A172 (cell line): ENCODE data around the gene LDB3. TPM values are rescaled to one million over a fixed set of nuclear protein-coding genes. Genes with fewer than 3 reads are reported as not detected.

Source experiments
- DNase-seq: peaks from one replicate; pipeline ENCODE4 v3.0.0-alpha.2; 2015; ENCODE audit warnings: low spot score
- total RNA-seq: library from RNA; depleted of rRNA; stranded (reverse); fragments of >200 nt; shearing (Covaris generic); gene quantifications from 2 replicates; pipeline ENCODE4 v1.2.3, GENCODE V29; 2014

Gene LDB3
- total RNA-seq, 1 experiment from 2014 or later, result 0.10 TPM

DNA sequence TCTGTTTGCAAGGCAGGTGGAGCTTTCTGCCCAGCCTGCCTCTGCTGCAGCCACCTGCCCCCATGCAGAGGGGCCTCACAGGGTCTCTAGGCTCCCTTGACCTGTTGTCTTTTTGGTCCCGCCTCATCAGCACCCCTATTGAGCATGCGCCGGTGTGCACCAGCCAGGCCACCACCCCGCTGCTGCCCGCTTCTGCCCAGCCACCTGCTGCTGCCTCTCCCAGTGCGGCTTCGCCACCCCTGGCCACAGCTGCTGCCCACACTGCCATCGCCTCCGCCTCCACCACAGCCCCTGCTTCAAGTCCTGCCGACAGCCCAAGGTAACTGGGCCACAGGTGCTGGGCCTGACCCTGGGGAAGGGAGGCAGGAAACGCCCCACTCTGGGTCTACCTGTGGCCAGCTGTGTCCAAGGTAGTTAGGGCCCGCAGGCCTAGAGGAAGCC is 38.1 kb downstream of the LDB3 start:
- DNase-seq, result no peak

DNA sequence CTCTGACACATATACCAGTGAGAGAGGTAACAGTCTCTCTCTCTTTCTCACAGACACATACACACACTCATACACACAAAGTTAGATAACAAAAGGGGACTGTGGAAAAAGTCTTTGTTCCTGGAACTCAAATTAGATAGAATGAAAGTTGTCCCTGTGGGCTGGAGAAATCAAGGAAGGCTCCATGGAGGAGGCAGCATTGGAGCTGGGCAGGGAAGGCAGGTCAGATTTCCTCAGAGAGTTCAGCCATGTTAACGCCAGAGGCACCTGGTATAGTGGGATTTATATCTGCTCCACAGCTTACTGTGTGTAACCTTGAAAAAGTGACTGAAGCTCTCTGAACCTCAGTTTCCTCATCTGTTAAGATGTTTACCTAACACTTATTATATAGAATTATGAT is 38.7 kb downstream of the LDB3 start:
- DNase-seq, result no peak

- DNase-seq, result no peak
Observed at GRCh38 chr10:86707505-86707904, 39.2 kb downstream of the LDB3 start.

DNA sequence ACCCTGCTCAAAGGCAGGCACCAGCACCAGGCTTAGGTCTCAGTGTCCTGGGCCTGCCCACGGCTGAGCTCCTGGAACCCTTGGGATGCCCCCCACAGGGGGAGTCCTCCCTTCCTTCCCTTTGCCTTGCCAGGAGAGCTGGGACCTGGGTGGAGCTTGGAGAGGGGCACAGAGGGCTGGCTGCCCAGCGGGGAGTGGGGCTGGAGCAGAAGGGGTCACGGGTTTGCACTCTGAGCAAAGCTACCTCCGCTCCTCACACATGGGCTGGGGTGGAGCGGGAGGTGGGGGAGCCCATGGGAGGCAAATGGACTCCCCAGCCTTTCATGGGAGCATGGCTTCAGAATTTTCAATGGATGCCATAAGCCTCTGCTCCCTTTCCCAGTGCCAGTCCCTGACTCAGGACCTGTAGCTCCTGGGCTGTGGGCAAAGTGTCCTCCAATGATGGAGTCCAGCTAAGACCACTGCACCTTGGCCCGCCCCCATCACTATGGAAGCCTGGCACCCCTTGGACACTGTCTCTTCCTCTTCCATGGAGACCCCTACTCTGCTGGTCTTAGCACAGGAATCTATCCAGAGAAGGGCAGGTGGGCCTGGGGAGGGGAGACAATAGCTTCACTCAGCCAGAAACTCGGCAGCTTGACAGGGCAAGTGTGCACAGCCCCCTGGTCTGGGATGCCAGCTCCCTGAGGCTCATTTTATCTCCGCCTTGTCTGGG is 39.9 kb downstream of the LDB3 start:
- no peak for DNase-seq

DNA sequence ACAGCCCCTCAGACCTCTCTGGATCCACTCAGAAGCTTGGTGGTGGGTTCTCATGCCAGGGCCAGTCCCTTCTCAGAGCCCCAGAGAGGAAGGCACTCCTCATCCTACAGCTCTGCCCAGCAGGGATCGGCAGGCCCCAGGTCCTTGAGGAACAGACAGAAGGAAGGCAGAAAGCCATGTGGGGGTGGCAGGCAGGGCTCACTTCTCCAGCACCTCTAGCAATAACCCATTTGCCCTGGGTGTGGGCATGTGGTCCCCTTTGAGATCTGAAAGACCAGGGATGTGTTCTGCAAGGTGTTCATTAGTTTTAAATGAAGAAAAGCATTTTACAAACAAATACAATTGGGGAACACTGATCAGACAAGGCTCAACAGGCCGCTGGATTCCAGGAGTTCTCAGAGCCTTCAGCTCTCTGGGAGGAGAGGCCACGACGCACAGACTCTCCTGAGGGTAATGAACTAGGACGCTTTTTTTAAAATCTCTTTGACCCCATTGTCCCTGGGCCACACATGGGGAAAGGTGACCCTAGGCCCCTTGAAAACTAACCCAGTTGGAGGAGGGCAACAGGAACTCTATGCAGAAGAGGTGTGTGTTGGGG is 40.6 kb downstream of the LDB3 start:
- no peak for DNase-seq

DNA sequence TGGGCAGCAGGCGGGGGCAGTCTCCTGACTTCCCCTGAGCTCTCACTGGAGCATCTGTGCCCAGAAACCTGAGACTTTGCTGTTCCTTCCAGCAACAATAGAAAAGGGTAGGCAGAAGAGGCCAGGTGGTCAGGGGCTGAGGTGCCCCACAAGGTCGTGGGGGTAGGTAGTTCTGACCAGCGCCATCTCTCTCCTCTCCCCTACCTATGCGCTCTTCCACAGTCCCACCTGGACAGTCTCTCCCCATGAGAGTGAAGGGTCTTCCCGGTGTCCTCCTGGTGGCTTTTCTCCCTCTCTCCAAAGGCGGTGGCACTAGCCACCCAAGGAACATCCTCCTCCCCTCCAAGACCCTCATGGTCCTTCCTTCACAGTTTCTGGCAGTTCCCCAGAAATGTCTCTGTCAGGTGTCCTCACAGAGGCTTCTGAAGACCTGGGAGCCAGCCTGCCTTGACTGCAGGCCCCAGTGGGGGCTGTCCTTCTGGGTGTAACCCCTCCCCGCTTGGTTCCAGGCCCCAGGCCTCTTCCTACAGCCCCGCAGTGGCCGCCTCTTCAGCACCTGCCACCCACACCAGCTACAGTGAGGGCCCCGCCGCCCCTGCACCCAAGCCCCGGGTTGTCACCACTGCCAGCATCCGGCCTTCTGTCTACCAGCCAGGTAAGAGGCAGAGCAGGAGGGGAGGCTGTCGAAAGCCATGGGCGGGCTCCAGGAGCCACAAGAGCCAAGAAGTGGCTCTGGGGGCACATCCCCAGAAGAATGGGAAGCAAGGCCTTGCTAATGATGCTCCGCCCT is 41.3 kb downstream of the LDB3 start:
- DNase-seq, result no peak

DNA sequence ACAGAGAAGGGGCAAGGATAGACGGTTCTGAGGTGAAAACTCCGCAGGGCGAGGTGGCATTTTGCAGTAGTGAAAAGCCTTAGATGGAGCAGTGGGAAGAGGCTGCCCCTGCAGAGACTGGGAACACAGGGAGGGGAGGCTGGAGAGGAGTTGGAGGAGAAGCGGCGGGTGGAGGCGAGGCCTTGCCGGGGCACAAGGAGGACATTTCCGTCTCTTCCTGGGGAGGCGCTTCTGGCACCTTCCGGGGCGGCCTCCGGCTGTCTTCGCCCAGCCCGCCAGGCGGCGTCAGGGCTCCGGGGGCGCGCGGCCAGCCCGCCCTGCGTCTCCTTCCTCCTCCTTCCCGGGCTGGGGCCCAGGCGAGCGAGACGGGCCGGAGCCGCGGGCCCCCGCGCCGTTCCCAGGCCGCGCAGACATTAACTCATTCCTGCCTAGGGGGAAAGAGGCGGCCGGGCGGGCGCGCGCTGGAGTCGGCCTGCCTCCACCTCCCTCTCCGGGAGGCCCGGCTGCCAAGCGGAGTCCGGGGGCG is 42.7 kb downstream of the LDB3 start:
- peak; percentile 79 for DNase-seq

GRCh38 chr10:86711513-86712316 is 43.4 kb downstream of the LDB3 start:
- DNase-seq, result peak; percentile 25

- DNase-seq, result no peak
Observed at GRCh38 chr10:86712317-86712707, 44.0 kb downstream of the LDB3 start.

- no peak for DNase-seq
Observed at GRCh38 chr10:86715156-86715795, 47.0 kb downstream of the LDB3 start.

GRCh38 chr10:86715836-86716235 is 47.5 kb downstream of the LDB3 start:
- no peak for DNase-seq

- DNase-seq, result no peak
Observed at GRCh38 chr10:86716466-86716865, 48.2 kb downstream of the LDB3 start.

GRCh38 chr10:86718556-86718955 is 50.2 kb downstream of the LDB3 start:
- no peak for DNase-seq

- DNase-seq, result no peak
Observed at GRCh38 chr10:86721232-86721631, 52.9 kb downstream of the LDB3 start.

GRCh38 chr10:86723009-86723408 is 54.7 kb downstream of the LDB3 start:
- DNase-seq, result no peak

GRCh38 chr10:86724445-86724844 is 56.1 kb downstream of the LDB3 start:
- DNase-seq, result no peak

- DNase-seq, result no peak
Observed at GRCh38 chr10:86725980-86726676, 57.8 kb downstream of the LDB3 start.

DNA sequence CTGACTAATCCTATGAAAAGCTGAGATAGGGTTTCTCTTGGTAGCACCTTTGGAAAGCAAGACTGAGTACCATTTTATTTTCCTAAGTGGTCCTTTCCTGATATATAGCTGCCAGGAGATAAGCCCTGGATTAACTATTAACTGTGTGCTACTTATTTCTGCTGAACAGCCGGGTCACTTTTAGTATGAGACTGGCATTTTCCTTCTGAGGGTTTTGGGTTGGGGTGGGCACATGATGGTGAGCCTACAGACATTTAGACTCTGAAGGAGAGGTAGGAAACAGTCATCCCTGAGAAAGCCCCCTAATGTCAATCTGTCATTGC is 58.3 kb downstream of the LDB3 start:
- DNase-seq, result no peak

DNA sequence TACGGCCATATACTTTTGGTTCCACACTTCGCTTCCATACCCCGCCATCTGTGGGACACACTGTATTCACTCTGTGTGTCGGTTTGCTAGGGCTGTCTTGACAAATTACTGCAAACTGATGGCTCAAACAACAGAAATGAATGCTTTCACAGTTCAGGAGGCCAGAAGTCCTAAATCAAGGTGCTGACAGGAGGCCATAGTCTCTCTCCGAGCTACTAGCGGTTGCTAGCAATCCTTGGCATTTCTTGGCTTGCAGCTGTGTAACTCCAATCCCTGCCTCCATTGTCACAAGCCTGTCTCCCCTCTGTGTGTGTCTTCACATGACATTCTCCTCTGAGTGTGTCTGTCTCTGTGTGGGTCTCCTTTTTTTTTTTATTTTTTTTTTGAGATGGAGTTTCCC is 59.2 kb downstream of the LDB3 start:
- DNase-seq, result no peak

- DNase-seq, result no peak
Observed at GRCh38 chr10:86728056-86728455, 59.7 kb downstream of the LDB3 start.

DNA sequence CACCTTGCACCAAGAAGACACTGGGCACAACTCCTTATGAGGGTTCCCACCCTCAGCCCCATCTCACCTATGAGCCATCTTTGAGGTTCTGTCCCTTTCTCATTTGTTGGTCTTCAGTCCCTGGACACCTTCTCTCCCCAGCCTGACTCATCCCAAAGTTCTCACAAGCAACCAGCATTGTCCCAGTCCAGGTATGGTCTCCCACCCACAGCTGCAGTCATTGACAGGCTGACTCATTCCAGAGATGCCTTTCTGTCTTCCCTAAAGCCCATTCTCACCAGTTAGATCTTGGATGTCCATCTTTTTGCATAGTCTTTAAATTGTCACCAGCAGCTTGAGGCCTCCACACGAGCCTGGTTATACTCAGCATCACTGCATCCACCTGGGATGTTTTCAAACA is 61.4 kb downstream of the LDB3 start:
- no peak for DNase-seq
